Globus pallidus (tissue), 1 donor: Measurements from ENCODE around the gene FRMD3.

Experiments used
- DNase-seq: peaks from one replicate; pipeline ENCODE4 v3.0.0-alpha.2; 2015; ENCODE audit warnings: low spot score

Gene FRMD3

DNA sequence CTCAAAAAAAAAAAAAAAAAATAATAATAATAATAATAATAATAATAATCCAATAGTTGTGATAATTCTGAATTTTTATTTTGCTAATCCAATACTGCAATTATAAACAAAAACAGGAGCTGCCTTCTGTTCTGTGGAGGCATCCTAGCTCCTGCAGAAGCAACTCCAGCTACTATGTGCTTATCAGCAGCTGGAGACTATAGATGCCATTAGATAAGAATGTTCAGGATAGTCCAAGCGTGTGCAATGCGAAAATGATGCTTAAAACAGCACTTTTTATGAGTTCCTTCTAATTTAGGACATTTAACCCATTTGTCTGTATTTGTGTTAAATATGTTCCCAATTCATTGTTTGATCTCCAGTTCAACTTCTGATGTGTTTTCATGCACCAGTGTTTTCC lies 254.7 kb downstream of the FRMD3 start:
- no peak for DNase-seq

DNA sequence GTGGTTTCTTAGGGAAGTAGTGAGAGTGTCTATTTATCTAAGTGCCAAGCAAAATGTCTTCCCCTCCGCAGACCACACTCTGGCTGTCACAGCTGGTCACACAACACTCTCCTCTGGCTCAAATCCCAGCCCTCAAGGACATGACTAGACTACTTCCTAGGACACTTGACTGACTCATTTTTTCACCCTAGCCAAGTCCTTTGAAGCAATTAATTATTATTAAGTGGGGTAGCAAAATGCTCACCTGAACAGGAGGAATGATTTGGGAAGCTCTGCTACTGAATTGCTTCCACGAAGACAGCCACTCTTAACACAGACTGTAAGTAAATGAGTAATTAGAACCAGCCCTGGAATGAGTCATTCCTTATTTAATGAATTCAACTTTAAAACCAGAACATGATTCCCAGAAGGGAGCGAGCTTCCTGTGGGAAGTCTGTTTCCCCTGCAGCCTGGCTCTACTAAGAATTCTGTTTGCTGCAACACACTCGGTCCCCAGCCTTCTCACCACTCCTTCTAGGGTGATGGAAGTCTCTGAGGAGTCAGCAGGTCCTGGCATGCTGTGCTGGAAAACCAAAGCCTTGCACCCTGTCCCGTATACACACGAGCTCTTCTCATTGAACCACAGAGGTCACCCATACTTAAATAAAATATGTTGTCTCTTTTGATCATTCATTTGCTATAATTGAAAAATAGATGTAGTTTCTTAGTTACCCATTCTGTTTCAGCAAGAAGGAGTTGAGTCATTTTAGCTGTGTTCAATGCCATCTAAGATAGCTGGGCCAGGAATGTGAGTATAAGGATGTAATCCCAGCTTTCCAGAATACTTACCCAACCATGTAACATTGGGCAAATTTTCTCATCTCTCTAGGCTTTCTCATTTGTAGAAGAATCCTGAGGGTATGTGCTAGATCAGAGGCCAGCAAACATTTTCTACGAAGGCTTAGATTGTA lies 256.6 kb downstream of the FRMD3 start:
- DNase-seq: peak; percentile 26

DNA sequence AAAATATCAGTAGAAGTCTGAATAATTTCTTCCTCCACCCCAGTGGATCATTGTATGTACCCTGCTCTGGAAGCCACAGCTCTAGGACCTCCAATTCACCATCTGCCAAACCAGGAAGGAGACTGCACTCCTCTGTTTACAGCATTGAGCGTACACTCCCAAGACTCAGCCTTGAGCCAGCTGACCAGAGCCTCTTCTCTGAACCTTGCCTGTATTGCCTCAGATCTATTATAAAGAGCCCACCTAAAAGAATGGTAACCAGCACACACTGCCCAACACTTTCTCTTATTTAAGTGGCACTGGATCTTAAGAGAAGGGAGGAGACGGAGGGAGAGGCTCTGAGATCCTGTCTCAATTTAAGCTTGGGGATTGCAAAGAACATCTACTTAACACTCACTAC lies 257.4 kb downstream of the FRMD3 start:
- DNase-seq: no peak

DNA sequence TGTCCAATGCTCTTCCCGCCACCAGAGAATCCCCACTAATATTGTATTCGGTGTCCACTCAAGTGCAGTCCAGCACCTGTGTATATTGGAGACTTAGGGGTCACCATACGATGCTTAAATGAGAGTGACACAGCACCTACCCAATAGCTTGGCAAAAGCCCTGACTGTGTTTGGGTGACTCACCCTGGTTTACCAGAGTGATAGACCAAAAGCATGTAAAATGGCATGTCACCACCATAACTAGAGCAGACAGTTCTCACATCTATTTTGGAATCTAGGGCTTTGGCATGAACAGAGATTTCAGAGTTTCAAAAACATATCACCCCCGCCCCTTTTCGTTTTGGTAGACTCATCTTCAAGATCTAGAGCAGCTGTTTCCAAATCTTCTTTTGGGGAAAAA lies 257.9 kb downstream of the FRMD3 start:
- DNase-seq: no peak

DNA sequence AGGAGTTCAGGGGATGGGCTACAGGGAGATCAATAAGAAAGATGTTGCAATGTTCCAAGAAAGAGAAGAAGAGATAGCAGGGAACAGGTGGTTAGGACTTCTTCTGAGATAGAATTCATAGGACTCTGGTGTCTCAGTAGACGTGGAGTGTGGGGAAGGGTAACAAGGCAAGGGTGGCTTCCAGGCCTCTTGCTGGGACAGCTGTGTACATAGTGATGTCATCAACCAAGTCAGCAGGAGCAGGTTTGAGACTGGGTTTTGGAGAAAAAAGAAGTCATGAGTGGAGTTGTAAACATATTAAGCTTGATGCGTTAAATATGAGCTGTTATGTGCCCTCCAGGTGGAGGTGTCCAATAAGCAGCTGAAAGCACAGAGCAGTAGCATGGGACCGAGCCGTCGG lies 263.4 kb downstream of the FRMD3 start:
- no peak for DNase-seq

DNA sequence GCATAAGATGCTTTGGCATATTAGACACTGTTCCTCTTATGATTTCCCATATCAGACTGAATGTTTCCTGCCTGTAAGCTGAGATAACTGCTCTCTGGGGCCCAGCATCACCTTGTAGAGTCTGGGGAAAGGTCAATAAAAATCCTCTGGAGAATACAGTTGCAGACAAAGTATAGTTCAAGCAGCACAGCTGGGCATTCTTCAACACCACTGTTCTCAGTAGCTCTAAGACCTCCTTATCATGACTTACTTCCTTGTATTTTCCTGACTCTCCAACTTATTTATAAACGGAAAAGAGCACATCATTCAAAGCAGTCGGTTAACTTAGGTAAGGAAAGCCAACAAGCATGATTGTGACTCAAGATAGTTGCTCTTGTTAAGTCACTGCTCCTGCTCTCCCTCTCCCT lies 266.5 kb downstream of the FRMD3 start:
- no peak for DNase-seq

DNA sequence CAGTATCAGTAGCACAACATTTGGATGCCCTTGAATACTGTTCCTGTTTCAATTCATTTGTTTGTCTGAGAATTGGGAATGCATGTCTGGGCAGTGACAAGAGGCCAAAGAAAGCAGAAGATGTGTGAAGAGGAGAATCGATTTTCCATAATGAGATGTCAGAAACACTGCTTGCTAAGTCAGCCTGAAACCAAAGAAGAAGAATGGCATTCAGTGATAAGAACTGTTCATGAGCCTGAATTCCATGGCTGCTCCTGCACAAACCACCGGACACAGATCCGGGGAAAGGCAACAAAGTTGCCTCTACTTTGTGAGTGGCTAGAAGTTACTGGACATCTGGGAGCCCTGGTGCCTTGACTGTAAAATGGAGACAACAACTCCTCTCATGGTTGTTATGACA lies 268.1 kb downstream of the FRMD3 start:
- no peak for DNase-seq

DNA sequence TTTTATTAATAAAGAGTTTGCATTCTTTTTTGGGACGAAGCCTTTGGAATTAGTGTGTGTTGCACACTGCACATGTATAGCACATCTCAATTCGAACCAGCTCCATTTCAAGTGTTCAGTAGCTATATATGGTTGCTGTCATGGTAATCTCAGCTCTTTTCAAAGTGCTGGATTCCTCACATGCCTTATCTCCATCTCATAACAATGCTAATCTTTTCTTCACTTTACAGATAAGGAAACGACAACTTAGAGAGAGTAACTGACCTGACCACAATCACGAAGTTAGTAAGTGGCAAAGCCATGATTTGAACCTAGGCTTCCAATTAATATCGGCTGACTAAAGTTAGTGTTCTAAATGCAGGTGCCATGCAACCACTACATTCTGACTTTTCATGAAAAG lies 270.5 kb downstream of the FRMD3 start:
- no peak for DNase-seq

DNA sequence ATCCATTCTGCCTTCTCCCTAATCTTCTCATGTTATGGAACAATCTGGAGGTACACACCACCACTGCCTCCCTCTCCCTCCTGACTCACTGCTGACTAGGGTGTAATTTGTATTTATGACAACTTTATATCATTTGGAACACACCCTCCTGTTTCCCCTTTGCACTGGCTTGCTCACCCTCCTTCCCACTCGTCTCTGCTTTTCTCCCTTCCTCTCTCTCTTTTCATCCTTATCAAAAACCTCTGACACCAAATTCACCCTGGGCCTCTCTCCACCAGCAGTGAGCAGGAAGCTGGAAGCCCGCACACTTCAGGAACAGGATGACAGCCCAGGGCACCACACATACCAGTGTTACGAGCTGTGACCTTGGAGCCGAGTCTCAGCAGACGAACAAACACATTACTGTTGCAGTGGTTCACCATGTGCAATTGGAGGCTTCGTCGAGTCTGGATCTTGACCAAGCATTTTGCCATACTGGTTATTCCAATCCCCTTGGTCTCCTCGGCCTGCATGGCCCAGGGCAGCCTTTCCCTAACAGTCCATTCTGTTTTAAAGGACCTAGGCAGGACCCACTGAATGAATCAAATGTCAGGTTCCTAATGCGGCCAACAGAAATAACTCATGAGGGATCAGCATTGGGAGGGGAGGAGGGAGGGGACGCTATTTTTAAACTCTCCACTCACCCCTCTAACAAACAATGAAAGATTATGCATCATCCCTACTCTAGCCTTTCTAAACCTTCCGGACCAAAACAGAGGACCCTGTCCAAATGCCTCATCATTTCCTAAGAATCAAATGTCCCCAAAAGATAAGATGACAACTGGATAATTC lies 271.3 kb downstream of the FRMD3 start:
- DNase-seq: no peak

DNA sequence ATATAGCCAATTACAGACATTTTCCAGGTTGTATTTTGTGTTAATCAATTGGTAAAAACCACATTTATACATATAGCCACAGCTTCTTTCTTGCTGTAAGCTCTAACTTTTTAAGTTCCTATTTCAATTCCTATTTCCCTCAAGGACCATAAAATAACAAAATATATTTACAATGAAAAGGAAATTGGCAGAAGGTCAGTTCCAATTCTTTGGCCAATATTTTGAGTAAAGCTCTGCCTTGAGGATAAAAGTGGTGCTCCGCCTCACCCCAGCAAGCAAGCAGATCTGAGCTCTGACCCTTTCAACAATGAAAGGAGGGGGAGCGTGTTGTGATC lies 271.9 kb downstream of the FRMD3 start:
- DNase-seq: no peak

DNA sequence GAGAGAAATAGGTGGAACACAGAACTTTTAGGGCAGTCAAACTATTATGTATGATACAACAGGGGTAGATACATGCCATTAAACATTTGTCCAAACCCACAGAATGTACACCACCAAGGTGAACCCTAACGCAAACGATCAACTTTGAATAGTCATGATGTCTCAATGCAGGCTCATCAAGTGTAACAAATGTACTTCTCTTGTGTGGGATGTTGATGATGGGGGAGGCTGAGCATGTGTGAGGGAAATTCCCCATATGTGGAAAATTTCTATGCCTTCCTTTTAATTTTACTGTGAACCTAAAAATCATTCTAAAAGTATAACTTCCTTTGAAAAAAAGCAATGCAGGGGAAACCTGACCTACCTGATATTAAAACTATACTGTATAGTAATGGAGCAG lies 273.9 kb downstream of the FRMD3 start:
- no peak for DNase-seq

DNA sequence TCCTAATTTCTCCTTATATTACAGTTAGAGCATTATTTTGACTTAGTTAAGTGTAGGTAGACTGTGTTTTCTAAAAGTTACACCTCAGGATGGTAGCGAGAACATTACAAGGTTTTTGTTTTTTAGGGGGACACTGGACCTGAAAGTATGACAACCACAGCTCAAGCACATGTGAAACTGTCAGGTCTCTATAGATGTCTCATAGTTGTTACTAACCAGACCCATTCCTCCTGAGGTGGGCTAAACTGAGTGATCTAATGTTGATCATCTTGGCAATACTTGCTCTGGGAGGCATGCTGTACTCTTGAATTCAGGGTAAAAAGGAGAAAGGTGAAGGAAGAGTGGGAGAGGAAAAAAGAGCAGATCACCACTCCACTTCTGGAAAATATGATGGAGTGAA lies 278.6 kb downstream of the FRMD3 start:
- DNase-seq: no peak

DNA sequence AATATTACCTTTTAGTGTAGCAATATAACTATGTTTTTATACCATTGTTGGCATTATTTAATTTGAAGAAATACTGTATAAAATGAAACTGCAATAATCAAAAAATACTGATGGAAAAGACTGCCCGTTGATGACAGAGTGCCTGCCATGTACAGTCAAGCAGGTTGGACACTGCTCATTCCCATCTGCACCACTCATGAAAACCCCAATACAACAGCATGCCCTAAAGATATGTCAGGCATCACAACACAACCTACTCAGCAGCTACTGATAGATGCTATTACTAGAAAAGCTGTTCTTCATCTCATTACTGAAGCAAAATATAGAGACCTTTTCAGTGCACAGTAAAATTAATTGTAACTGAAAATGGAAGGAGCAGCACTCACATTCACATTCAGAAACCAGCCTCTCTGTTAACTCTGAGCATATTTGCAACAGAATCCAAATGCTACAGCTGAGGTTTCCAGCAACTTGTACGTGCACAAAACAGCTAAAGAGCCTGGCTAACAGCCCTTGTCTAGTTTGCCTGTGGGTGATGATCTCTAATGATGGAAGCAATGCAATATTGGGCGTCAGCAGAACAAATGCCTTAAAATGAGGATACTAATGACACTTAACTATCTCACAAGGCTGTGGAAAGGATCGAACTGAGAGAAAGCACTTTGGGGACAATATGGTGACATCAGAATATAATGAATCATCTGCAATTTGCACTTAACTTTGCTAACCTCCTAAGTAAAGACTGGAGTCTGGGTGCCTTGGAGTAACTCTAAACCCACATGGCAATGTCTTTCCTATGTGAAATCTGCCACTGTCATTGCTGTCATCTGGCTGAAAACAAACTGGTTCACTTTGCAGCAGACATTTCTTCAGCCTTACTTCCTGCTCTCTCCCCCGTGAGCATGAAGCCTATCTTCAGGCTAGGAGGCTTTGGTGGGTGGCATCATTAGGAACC lies 280.0 kb downstream of the FRMD3 start:
- no peak for DNase-seq

DNA sequence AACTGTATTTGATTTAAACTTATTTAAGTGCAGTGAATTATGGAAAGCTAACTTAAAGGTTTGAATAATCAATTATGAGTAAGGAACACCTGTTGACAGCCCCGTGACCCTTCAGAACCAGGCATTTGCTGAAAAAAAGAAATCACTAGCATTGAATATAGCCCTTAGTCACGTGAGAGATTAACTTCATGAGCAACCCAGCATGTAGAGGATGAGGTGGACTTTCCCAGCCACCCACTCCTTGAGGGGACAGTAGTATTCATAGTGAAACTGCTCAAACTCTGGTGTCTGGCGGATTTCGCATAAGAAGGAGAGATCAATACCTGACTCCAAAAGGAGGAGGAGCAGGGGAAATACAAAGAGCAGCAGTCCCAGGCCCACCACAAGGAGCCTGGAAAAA lies 290.5 kb downstream of the FRMD3 start:
- no peak for DNase-seq

DNA sequence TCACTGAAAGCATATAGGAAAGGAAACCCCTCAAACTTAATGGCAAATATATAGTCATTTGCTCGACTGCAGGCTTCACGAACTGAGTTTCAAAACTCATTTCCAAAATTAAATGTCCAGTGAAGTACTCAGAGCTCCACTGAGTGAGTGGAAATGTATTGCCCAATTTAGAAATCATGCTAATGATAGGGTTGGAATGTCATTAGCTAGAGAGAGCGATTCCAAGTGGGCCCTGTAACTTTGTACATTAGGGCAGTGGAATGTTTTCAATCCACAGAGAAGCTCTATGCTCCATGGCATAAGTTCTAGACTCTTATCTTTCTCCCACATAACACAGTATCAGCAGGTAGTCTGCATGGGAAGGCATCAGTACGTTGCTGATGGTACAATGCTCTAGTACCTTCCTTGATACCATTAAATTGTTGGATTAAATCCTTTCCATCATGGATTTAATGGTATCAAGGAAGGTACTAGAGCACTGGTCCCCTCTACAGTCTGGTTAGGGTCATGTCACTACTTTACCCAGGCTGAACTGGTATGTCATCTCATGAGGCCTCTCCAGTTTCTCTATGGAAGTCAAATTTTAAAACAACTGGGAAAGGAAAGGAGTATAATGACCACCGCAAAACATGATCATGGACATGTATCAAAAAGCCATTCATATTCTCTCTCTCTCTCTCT lies 292.1 kb downstream of the FRMD3 start:
- DNase-seq: no peak

DNA sequence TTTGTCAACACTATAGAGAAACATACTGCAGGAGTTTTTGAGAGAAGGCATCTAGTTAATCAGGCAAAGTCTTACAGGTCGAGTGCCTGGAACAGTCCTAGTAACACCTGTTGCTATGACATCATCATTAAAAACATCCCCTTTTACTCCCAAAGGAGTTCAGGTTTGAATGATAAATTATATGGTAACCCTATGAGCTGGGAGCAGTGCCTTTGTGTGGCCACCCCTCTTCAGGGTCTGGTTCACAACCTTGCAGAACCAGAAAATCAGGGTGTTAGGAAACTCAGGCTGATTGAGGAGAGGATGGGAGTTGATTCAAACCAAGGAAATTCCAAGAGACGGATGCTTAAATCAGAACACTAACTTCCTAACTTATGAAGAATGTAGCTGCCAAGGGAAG lies 296.1 kb downstream of the FRMD3 start:
- DNase-seq: no peak

DNA sequence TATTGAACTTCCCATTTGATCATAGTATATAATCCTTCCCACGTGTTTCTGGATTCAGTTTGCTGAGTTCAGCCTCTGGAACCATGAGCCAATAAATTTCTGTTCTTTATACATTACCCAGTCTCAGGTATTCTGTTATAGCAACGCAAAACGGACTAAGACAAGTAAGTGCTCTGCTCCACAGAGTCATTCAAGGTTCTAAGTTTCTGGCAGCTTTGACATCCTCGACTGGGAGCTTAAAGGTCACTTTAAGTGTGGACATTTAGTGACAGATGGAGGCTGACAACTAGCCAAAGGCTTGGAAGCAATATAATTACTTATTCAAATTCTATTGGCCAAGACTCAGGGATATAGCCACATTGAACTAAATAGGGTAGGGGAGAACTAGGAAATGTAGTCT lies 297.5 kb downstream of the FRMD3 start:
- no peak for DNase-seq

DNA sequence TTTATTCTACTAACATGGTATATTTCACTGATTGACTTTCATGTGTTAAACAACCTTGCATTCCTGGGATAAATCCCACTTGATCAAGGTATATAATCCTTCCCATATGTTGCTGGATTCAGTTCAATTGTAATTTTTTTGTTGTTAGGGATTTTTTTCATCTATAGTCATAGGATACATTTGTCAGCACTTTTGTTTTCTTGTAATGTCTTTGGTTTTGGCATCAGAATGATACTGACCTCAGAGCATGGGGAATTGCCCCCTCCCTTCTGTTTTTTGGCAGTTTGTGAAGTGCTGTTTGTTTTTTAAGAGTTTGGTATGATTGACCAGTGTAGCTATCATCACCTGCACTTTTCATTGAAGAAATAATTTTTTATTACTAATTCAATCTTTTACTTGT lies 298.5 kb downstream of the FRMD3 start:
- DNase-seq: no peak

DNA sequence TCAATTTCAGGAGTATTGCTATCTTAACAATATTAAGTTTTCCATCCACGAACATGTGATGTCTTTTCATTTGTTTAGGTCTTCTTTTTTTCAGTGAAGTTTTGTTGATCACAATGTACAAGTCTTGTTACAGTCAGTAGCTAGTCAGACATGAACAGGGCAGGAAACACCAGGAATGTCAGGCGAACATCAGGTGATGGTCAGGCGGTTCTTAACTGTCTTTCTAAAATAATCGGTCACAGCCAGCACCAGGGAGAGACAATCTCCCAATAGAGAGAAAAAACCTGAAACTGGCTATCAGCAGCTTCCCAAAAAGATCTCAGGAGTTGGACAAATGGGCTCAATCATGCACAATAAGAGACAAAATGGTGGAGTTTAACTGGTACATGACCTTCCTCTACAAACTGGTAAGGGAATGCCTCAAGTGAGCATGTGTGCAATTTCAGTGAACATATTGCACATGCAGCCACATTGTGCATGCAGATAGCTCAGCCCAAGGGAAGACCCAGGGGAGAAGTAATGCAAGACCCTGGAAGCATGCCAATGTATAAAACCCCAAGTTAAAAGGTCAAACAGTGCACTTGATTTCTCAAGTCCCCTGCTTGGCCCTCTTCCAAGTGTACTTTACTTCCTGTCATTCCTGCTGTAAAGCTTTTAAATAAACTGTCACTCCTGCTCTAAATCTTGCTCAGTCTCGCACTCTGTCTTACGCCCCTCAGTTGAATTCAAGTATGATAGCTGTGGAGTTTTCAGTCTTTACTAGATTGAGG lies 299.1 kb downstream of the FRMD3 start:
- DNase-seq: no peak

DNA sequence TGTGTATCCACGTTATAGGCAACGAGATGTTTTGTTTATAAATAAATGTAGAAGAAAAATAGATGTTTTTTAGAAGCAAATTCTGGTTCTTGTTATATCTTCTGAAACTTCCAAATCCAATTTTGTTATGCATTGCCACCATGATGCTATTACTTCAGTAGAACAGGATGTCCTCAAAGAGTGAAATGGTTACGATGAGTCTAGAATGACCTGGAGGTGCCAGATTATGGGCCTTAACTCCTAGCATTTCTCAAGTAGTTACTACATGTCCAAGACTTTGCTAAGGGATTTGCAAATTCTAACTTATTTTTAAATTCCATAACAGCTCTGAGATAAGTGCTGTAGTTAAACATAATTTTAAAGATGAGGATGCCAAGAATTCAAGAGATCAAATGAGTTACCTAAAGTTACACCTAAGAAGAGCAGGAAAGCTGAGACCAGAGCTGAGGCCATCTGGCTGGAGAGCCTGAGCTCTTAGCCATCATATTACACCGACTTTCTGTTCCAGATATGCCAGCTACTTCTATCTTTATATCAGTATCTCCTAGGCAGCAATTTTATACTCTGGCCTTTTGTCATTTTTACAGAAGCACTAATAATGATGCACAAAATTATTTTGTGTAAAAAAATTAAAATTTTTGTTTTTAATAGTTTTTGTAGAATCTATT lies 302.0 kb downstream of the FRMD3 start:
- DNase-seq: no peak
